ENCODE data around the gene LPIN1. TPM values are rescaled to one million over a fixed set of nuclear protein-coding genes. Genes with fewer than 3 reads are reported as not detected.

Gene LPIN1
- total and polyA plus RNA-seq, 2 of the 8 experiments (the other 6 are each of a cell fraction or from before 2014, with no cell fraction given), result 4.3 to 9.8 TPM

DNA sequence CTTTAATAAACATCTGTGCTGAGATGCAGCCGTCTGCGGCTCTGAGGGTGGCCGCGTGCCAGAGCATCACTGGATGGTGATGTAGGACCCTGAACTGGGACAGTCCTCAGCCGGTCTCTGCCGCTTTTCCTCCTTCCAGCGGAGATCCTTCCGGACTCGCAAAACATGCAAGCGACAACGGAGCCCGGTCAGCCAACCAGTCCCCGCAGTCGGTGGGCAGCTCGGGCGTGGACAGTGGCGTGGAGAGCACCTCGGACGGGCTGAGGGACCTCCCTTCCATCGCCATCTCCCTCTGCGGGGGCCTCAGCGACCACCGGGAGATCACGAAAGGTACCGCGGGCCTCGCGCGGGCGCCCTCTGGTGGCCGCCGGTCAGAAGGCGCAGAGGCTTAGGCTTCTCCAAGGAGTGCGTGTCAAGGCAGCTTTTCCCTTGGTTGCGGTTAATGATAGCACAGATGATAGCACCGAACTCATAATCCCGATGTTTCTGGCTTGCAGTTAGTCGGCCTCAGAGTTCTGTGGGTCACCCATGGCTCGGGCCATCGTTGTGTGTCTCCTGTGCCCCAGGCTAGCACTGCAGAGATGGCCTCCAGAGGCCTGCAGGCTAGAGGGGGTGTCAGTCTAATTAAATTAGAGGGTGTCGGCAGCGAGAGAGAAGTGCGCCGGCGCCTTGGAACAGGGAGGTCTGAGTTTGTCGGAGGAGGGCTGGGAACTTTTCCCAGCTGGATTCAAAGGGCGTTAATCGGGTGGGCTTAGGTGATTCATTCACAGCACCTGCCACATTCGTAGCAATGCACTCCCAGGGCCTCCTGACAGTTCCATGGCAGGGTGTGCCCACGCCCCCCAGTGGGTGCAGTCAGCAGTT lies 38.5 kb downstream of the LPIN1 start:
- H3K9me3 ChIP-seq (ENCODE audit: insufficient read depth in 2 of 2, low read depth in 1 of 2, low read length in 1 of 2), result no peaks in the 10 kb centered on the region
- H2BK15ac ChIP-seq (ENCODE audit: low read length), result no peak overlapping the region
- ChIA-PET CTCF (ENCODE audit: partially characterized antibody) (interaction anchor here (0.8 to 10.8 kb wide), 40 partner anchors 8 to 259 kb away, joined by 3 to 217 read pairs (median 4); partner anchors contain the start of gene LPIN1), POLR2A (ENCODE audit: partially characterized antibody) (interaction anchor here (0.6 kb wide), 1 partner anchor 853 kb away, joined by 4 read pairs; no protein-coding TSS in a partner anchor)
- 34% methylated on average over 50 of the region's 50 CpGs; no CpG with 5 or more reads in 1 of the 2 experiments for WGBS, 2 experiments (ENCODE audit: extremely low coverage in 1 of 2, insufficient coverage in 1 of 2, insufficient read length in 1 of 2, insufficient replicate concordance in 2 of 2, low coverage in 1 of 2, low lambda C conversion rate in 2 of 2, missing lambda C conversion rate in 1 of 2)
- peak overlapping the region; percentile 72; the same call in 1 of the 2 replicates for H4K8ac ChIP-seq (ENCODE audit: extremely low read depth, insufficient read depth, low read length)
- peaks cover 0 to 18% (median 0%) of the 10 kb centered on the region in 4 experiments; a peak in 3 of 8 replicates for H3K36me3 ChIP-seq (ENCODE audit: control insufficient read depth in 2 of 4, insufficient read depth in 4 of 4, low read length in 3 of 4)
- no peak overlapping the region for H3K4ac ChIP-seq (replicated peaks; ENCODE audit: insufficient read length, low read depth, low read length)
- H4K91ac ChIP-seq (replicated peaks; ENCODE audit: insufficient read length, low read length), result no peak overlapping the region
- no peak overlapping the region for H3K23ac ChIP-seq (ENCODE audit: insufficient read length)
- H3K79me1 ChIP-seq (ENCODE audit: low read depth, low read length), result no peaks in the 10 kb centered on the region
- peak overlapping the region; percentile 85 for H2AFZ ChIP-seq (ENCODE audit: low read length)
- H3K4me3 ChIP-seq (ENCODE audit: extremely low read depth in 1 of 4, insufficient read depth in 2 of 4, low read depth in 3 of 4, low read length in 4 of 4), result peak overlapping the region; percentile 39 to 55 (median 43); a peak in 7 of 8 replicates
- H3K4me2 ChIP-seq (ENCODE audit: insufficient read depth in 1 of 2, low read depth in 2 of 2, low read length in 2 of 2), result peak overlapping the region; percentile 39 to 89; a peak in 3 of 4 replicates
- H3K9ac ChIP-seq (replicated peaks in 1 of 4; ENCODE audit: extremely low read depth in 1 of 4, low read depth in 3 of 4, low read length in 3 of 4), result peak overlapping the region in 1 of 4 experiments; percentile 27; a peak in 1 of 7 replicates
- H3K27ac ChIP-seq (ENCODE audit: low read depth, low read length), result no peak overlapping the region
- peak; percentile 52 for FAIRE-seq
- no peak overlapping the region for H2BK120ac ChIP-seq (replicated peaks; ENCODE audit: low read depth, low read length)
- peak overlapping the region; percentile 70 for H4K5ac ChIP-seq (ENCODE audit: insufficient read length, low read depth, low read length)
- H3K4me1 ChIP-seq (replicated peaks in 1 of 4; ENCODE audit: control insufficient read depth in 3 of 4, insufficient read depth in 4 of 4, low read length in 3 of 4), result 0 out of 7 replicates have a peak, but pooled peaks cover 0 to 4% (median 0%) of the 10 kb centered on the region in 4 experiments
- no peak overlapping the region for H2BK20ac ChIP-seq (ENCODE audit: low read length)
- H3K27me3 ChIP-seq (replicated peaks in 1 of 4; ENCODE audit: control insufficient read depth in 3 of 4, extremely low read depth in 1 of 4, insufficient read depth in 3 of 4, low read length in 3 of 4), result no peaks in the 10 kb centered on the region; a peak in 2 of 7 replicates
- H3K23me2 ChIP-seq (ENCODE audit: low read depth, low read length), result peaks cover 5% of the 10 kb centered on the region
- no peak overlapping the region for H2BK5ac ChIP-seq (ENCODE audit: low read depth, low read length)
- peak; percentile 17 to 93 for DNase-seq (ENCODE audit: low read depth in 1 of 2, low spot score in 2 of 2)
- H3K18ac ChIP-seq (ENCODE audit: extremely low read depth, low read length), result no peak overlapping the region; the same call in 1 of the 2 replicates
- H4K20me1 ChIP-seq (replicated peaks in 1 of 2; ENCODE audit: control insufficient read depth in 1 of 2, insufficient read depth in 2 of 2, low read length in 2 of 2), result peaks cover 0 to 5% of the 10 kb centered on the region in 2 experiments
- H3K56ac ChIP-seq (replicated peaks; ENCODE audit: insufficient read length, low read depth, low read length), result no peak overlapping the region
- H2BK12ac ChIP-seq (ENCODE audit: low read depth, low read length), result no peak overlapping the region
- H2AK5ac ChIP-seq (ENCODE audit: low read depth, low read length), result no peak overlapping the region
- H3K14ac ChIP-seq (ENCODE audit: insufficient read length), result no peak overlapping the region
- no peaks in the 10 kb centered on the region for H3K79me2 ChIP-seq (ENCODE audit: control insufficient read depth in 1 of 2, insufficient read depth in 2 of 2, low read length in 2 of 2)
- no peak for TF ChIP-seq CEBPB (IDR thresholded peaks at IDR 0.05; ENCODE audit: low read depth, low read length)
- TF ChIP-seq RAD21 (IDR thresholded peaks at IDR 0.05 in 1 of 2, conservative IDR thresholded peaks at IDR 0.05 in 1 of 2; ENCODE audit: low read depth in 2 of 2, low read length in 2 of 2), result peak; percentile 45 to 59
- no peak for TF ChIP-seq GTF2F1 (IDR thresholded peaks at IDR 0.05; ENCODE audit: borderline replicate concordance, low read depth, low read length)
- TF ChIP-seq RXRA (IDR thresholded peaks at IDR 0.05; ENCODE audit: insufficient read depth, low read depth, low read length), result no peak
- TF ChIP-seq, protein P1, sequence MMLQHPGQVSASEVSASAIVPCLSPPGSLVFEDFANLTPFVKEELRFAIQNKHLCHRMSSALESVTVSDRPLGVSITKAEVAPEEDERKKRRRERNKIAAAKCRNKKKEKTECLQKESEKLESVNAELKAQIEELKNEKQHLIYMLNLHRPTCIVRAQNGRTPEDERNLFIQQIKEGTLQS (IDR thresholded peaks at IDR 0.05; ENCODE audit: insufficient read depth, low read depth, low read length), result no peak
- no peak for TF ChIP-seq EGR1 (IDR thresholded peaks at IDR 0.05; ENCODE audit: borderline replicate concordance, low read depth, low read length)
- TF ChIP-seq POU5F1 (IDR thresholded peaks at IDR 0.05; ENCODE audit: low read depth, low read length), result no peak
- TF ChIP-seq EZH2 (IDR thresholded peaks at IDR 0.05; ENCODE audit: low read depth, low read length, severe bottlenecking), result no peak
- TF ChIP-seq MAFK (IDR thresholded peaks at IDR 0.05; ENCODE audit: low read depth, low read length), result no peak

All from H1 (cell line).